Vagina (tissue), 2 donors: ENCODE data around the gene MOCS1. TPM values are rescaled to one million over a fixed set of nuclear protein-coding genes. Genes with fewer than 3 reads are reported as not detected.
"Not testable (repeated sequence)": the region's sequence is repeated elsewhere in the genome, so short reads cannot be mapped to it uniquely, and the experiment has no call there.

ENCODE experiments used
- DNase-seq, 2 donors: peaks; one replicate each; pipeline ENCODE4 v3.0.0-alpha.2; 2017; ENCODE audit errors: extremely low spot score in 2 of 2
- H3K27ac ChIP-seq: fragments of 200-600 bp; sonication (generic); one replicate; pipeline ENCODE4 v1.5.1; 2019
- H3K27me3 ChIP-seq: fragments of 200-600 bp; sonication (generic); one replicate; pipeline ENCODE4 v1.5.1; 2019
- H3K36me3 ChIP-seq, 2 donors: fragments of 200-600 bp; sonication (generic); one replicate each; pipeline ENCODE4 v1.5.1; 2017 to 2019
- H3K4me1 ChIP-seq: fragments of 200-600 bp; sonication (generic); one replicate; pipeline ENCODE4 v1.5.1; 2019
- H3K4me3 ChIP-seq, 2 donors: fragments of 200-600 bp; sonication (generic); 1 replicate in 1 of 2; 2 replicates in 1 of 2; pipeline ENCODE4 v1.5.1; 2016 to 2019
- H3K9me3 ChIP-seq: fragments of 200-600 bp; sonication (generic); one replicate; pipeline ENCODE4 v1.5.1; 2019
- CTCF ChIP-seq, 3 experiments: fragments of 450-650 bp in 2 of 3; fragments of 200-600 bp in 1 of 3; sonication (generic) in 1 of 3; IDR thresholded peaks; one replicate each; pipeline ENCODE4 v1.5.1; 2017 to 2019; ENCODE audit warnings: antibody characterized with exemption in 3 of 3, mild to moderate bottlenecking in 2 of 3, moderate library complexity in 2 of 3
- POLR2A ChIP-seq, 2 donors: fragments of 450-650 bp; IDR thresholded peaks; one replicate each; pipeline ENCODE4 v1.6.1; 2017; ENCODE audit warnings: antibody characterized with exemption in 2 of 2, mild to moderate bottlenecking in 2 of 2, moderate library complexity in 2 of 2
- POLR2AphosphoS5 ChIP-seq, 2 donors: sonication (generic); formaldehyde crosslinking; IDR thresholded peaks; one replicate each; pipeline ENCODE4 v1.9.0; 2017; ENCODE audit warnings: antibody characterized with exemption in 2 of 2, mild to moderate bottlenecking in 2 of 2, low read depth in 1 of 2; ENCODE audit not compliant: insufficient read depth in 1 of 2
- intact Hi-C: fragments of 100-400 bp; cut with DNase I; formaldehyde crosslinking; loops from one replicate; pipeline ENCODE4 v1.15.1; 2023
- total RNA-seq: library from RNA; depleted of rRNA; stranded (reverse); fragments of >200 nt; gene quantifications from one replicate; pipeline ENCODE4 v1.2.3, GENCODE V29; 2016

The MOCS1 gene
- total RNA-seq, 1 donor from 2014 or later = 14.7 TPM

- no peak for TF ChIP-seq CTCF (IDR thresholded peaks at IDR 0.05)
- TF ChIP-seq POLR2A (IDR thresholded peaks at IDR 0.05) = no peak
- no peak for TF ChIP-seq POLR2AphosphoS5 (IDR thresholded peaks at IDR 0.05; ENCODE audit: insufficient read depth in 1 of 2, low read depth in 1 of 2)
- no peaks in the 10 kb centered on the region for H3K36me3 ChIP-seq
- H3K4me1 ChIP-seq = peaks cover 9% of the 10 kb centered on the region
- no peak for DNase-seq
- no peaks in the 10 kb centered on the region for H3K27me3 ChIP-seq
- H3K9me3 ChIP-seq = no peaks in the 10 kb centered on the region
- no peak overlapping the region for H3K4me3 ChIP-seq
- intact Hi-C loops = no loop called here
- no peak overlapping the region for H3K27ac ChIP-seq
Observed at GRCh38 chr6:39979461-39980328, 45.4 kb upstream of the MOCS1 start.

GRCh38 chr6:39978240-39978639 lies 44.0 kb upstream of the MOCS1 start:
- no peak for DNase-seq
- TF ChIP-seq POLR2AphosphoS5 (IDR thresholded peaks at IDR 0.05; ENCODE audit: insufficient read depth in 1 of 2, low read depth in 1 of 2) (no peak), CTCF (IDR thresholded peaks at IDR 0.05) (no peak), POLR2A (IDR thresholded peaks at IDR 0.05) (no peak)
- no peaks in the 10 kb centered on the region for H3K27me3 ChIP-seq
- intact Hi-C loops = no loop called here
- H3K27ac ChIP-seq = no peak overlapping the region
- no peaks in the 10 kb centered on the region for H3K36me3 ChIP-seq
- H3K9me3 ChIP-seq = no peaks in the 10 kb centered on the region
- H3K4me1 ChIP-seq = peaks cover 9% of the 10 kb centered on the region
- H3K4me3 ChIP-seq = no peak overlapping the region

- no peak for TF ChIP-seq POLR2AphosphoS5 (IDR thresholded peaks at IDR 0.05; ENCODE audit: insufficient read depth in 1 of 2, low read depth in 1 of 2)
- TF ChIP-seq POLR2A (IDR thresholded peaks at IDR 0.05) = no peak
- TF ChIP-seq CTCF (IDR thresholded peaks at IDR 0.05) = no peak
- DNase-seq = no peak
- no peak overlapping the region for H3K4me3 ChIP-seq
- no peaks in the 10 kb centered on the region for H3K9me3 ChIP-seq
- no peaks in the 10 kb centered on the region for H3K27me3 ChIP-seq
- H3K27ac ChIP-seq = no peak overlapping the region
- H3K4me1 ChIP-seq = peaks cover 1% of the 10 kb centered on the region
- no peaks in the 10 kb centered on the region for H3K36me3 ChIP-seq
- intact Hi-C loops = no loop called here
Observed at GRCh38 chr6:39973661-39974060, 39.4 kb upstream of the MOCS1 start.

- H3K9me3 ChIP-seq, H3K27me3 ChIP-seq, intact Hi-C loops, H3K27ac ChIP-seq, H3K4me3 ChIP-seq, H3K4me1 ChIP-seq, H3K36me3 ChIP-seq, DNase-seq: not testable (repeated sequence)
Observed at GRCh38 chr6:39972717-39973116, 38.5 kb upstream of the MOCS1 start.

GRCh38 chr6:39971131-39971530 lies 36.9 kb upstream of the MOCS1 start:
- intact Hi-C loops, H3K9me3 ChIP-seq, DNase-seq, H3K27ac ChIP-seq, H3K36me3 ChIP-seq, H3K4me1 ChIP-seq, H3K27me3 ChIP-seq, H3K4me3 ChIP-seq: not testable (repeated sequence)

GRCh38 chr6:39965751-39966150 lies 31.5 kb upstream of the MOCS1 start:
- no peak for DNase-seq

More at GRCh38 chr6:39965751-39966150, 31.5 kb upstream of the MOCS1 start:
- no peaks in the 10 kb centered on the region for H3K4me1 ChIP-seq
- intact Hi-C loops = no loop called here
- no peaks in the 10 kb centered on the region for H3K36me3 ChIP-seq
- no peaks in the 10 kb centered on the region for H3K9me3 ChIP-seq
- no peak for TF ChIP-seq POLR2A (IDR thresholded peaks at IDR 0.05)
- TF ChIP-seq CTCF (IDR thresholded peaks at IDR 0.05) = no peak
- no peak for TF ChIP-seq POLR2AphosphoS5 (IDR thresholded peaks at IDR 0.05; ENCODE audit: insufficient read depth in 1 of 2, low read depth in 1 of 2)
- no peaks in the 10 kb centered on the region for H3K27me3 ChIP-seq
- no peak overlapping the region for H3K4me3 ChIP-seq
- no peak overlapping the region for H3K27ac ChIP-seq
